Embryonic facial prominence (tissue), 1 donor: ENCODE measurements around the gene KCNMB2.

Experiments used
- DNase-seq: peaks from one replicate; pipeline ENCODE4 v3.0.0-alpha.2; 2016; ENCODE audit errors: extremely low spot score

KCNMB2 gene

DNA sequence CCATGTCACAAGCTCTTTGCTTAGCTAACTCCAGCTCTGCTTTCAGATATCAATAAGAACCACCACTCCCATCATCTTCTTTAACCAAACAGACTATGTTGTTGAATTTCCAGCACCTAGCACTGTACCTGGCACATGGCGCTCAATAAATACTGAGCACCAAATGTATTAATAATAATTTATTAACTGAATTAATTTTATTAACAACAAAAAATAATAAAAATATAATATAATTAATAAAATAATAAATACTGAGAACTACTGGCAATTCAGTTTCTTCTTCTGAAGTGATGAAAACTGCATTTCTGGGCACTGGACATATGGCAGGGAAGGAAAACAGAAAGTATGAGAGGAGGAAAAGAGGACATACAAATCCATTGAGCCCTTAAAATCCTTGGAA is 271.5 kb downstream of the KCNMB2 start:
- no peak for DNase-seq

GRCh38 chr3:178808748-178809147 is 272.5 kb downstream of the KCNMB2 start:
- DNase-seq: no peak

- DNase-seq: no peak
Observed at GRCh38 chr3:178810181-178810580, 273.9 kb downstream of the KCNMB2 start.

GRCh38 chr3:178822722-178823121 is 286.5 kb downstream of the KCNMB2 start:
- no peak for DNase-seq

DNA sequence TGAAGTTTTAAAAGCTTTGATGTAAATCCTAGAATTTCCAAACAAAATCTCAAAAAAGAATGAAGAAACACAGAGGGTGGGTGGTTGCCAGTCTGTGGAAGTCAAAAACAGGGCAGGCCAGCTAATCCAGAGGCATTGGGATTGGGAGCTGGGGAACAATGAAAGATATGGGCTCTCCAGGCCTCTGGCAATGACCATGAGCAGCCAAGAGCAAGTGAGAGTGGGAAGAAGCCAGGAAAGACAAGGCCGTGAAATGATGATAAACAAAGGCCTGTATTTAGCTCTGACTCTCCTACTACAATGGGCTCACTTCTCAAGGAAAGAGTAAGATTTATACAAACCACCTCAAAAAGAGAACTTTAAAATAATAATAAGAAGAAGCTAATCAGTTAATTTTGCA is 286.9 kb downstream of the KCNMB2 start:
- no peak for DNase-seq

- no peak for DNase-seq
Observed at GRCh38 chr3:178823591-178824246, 287.5 kb downstream of the KCNMB2 start.

DNA sequence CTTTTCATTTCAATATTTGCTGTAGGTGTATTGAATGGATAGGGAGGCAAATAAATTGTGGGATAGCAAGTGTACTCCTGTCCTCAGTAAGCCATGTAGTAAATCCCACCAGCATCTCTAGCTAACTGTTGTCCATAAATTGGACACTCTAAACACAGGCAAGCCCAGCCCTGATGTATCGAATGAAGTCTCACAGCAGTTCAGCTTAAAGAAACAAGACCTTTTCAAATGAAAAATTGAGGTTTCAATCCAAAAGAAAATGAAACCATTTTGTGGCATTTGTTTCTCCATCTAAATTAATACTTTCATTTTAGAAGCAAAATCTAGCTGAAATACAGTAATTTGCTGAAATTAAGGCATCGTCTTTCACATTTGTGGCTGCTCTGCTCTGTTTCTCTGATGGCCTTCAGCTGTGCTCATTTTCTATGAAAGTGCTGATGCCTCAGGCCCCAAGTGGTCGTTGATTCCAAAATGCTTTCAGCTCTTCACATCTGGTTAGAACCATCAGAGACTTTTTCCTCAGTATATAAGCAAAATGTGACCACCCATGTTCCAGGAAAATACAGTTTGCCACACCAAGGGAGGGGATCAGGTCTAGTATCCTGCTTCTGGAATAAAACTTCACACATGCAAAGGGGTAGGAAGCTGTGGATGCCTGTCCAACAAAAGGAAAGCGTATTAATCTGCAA is 290.3 kb downstream of the KCNMB2 start:
- no peak for DNase-seq

DNA sequence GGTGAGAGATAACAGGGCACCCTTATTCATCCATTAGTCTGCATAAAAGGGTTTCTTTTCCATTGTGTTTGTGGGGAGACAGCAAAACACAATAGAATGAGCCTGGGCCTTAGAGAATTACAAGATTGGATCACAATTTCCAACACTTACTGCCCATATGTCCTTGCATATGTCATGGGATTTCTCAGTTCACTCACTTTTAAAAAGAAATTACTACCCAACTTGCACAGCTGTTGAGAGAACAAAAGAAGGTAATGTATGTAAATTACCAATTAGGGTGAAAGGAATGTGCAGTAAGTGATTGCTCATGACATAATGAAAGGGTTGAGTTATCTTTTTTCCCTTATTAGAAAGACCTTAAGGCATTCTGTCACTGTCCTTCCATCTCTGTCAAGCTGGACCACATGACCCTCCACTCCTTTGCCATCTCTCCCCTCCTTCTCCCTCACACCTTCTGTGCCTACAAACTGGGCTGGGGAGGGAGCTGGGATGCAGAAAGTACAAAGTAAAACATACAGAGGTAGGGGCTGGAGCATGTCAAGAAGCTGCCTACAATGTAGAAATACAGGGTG is 291.1 kb downstream of the KCNMB2 start:
- DNase-seq: no peak

- no peak for DNase-seq
Observed at GRCh38 chr3:178833695-178834094, 297.5 kb downstream of the KCNMB2 start.

GRCh38 chr3:178835033-178835432 is 298.8 kb downstream of the KCNMB2 start:
- no peak for DNase-seq

- DNase-seq: no peak
Observed at GRCh38 chr3:178837512-178837911, 301.3 kb downstream of the KCNMB2 start.

GRCh38 chr3:178840586-178840985 is 304.4 kb downstream of the KCNMB2 start:
- no peak for DNase-seq

- no peak for DNase-seq
Observed at GRCh38 chr3:178841011-178841410, 304.8 kb downstream of the KCNMB2 start.

GRCh38 chr3:178844916-178845315 is 308.7 kb downstream of the KCNMB2 start:
- DNase-seq: no peak

DNA sequence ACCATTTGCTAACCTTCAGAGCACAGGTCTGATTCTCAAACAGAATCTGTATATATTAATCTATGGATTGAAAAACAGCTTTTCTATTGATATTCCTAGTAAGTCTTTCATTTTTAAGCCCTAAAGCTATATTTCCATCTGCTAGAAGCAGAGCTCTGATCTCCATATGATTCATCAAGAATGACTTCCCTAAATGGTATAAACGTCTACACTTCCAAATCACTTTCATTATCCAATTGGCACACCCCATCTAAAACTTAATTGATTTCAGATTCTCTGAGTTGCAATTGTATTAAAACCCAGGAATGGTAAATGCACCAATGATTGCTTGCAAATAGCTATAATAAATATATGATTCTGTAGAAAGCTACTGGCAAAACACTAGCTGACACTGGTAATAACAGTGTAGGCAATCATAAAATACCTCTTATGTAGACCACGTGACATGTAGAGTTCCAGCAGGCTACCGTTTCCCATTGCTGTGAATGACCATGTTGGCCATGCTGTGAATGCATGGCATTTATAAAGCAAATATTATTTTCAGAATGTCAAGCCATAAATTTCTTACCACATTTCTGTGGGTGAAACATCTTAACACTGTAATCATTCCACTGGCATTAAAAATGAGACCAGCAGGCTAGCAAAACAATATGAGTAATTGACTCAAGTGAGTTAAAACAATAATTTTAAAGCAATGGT is 309.3 kb downstream of the KCNMB2 start:
- DNase-seq: no peak

- DNase-seq: peak; percentile 12
Observed at GRCh38 chr3:178847190-178847589, 311.0 kb downstream of the KCNMB2 start.

GRCh38 chr3:178849199-178849910 is 313.1 kb downstream of the KCNMB2 start:
- DNase-seq: no peak

- DNase-seq: no peak
Observed at GRCh38 chr3:178850450-178851190, 314.4 kb downstream of the KCNMB2 start.

GRCh38 chr3:178851564-178851963 is 315.3 kb downstream of the KCNMB2 start:
- DNase-seq: no peak

DNA sequence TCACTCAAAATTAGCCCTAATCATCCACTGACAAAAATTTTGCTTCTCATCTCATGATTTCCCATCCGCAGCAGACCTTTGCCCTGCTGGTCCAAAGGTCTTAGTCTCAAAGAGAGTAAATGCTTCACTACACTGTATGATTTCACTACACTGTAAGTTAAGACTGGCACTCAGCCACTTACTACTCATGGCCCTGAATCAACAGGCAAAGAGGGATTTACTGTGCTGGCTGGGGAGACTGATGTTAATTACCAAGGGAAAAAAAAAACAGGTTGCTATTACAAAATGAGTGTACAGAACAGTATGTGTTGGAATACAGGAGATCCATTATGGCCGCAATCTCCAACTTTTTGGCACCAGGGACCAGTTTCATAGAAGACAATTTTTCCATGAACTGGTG is 320.6 kb downstream of the KCNMB2 start:
- no peak for DNase-seq

- DNase-seq: no peak
Observed at GRCh38 chr3:178859386-178859785, 323.1 kb downstream of the KCNMB2 start.
